ENCODE measurements around the gene ZNF662. TPM values are rescaled to one million over a fixed set of nuclear protein-coding genes. Genes with fewer than 3 reads are reported as not detected.
A peak's percentile ranks its signal among the peaks of the same experiment; 100 is the strongest.

The ZNF662 gene
- total and polyA plus RNA-seq, 2 donors from 2014 or later, result 4.9 to 12.8 TPM

- TF ChIP-seq, protein P1, sequence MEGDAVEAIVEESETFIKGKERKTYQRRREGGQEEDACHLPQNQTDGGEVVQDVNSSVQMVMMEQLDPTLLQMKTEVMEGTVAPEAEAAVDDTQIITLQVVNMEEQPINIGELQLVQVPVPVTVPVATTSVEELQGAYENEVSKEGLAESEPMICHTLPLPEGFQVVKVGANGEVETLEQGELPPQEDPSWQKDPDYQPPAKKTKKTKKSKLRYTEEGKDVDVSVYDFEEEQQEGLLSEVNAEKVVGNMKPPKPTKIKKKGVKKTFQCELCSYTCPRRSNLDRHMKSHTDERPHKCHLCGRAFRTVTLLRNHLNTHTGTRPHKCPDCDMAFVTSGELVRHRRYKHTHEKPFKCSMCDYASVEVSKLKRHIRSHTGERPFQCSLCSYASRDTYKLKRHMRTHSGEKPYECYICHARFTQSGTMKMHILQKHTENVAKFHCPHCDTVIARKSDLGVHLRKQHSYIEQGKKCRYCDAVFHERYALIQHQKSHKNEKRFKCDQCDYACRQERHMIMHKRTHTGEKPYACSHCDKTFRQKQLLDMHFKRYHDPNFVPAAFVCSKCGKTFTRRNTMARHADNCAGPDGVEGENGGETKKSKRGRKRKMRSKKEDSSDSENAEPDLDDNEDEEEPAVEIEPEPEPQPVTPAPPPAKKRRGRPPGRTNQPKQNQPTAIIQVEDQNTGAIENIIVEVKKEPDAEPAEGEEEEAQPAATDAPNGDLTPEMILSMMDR (IDR thresholded peaks at IDR 0.05; ENCODE audit: borderline replicate concordance, extremely low read depth, insufficient read depth), result no peak
- DNase-seq, result no peak
Measured at GRCh38 chr3:42895580-42895868, 10.4 kb upstream of the ZNF662 start.

GRCh38 chr3:42898896-42899675 is 6.9 kb upstream of the ZNF662 start:
- DNase-seq (no peak), FAIRE-seq (no peak)
- Histone ChIP-seq H3K9ac (ENCODE audit: low read length in 3 of 3) (no peak overlapping the region), H3K4me1 (ENCODE audit: control insufficient read depth in 2 of 3, insufficient read depth in 2 of 3, low read depth in 1 of 3, low read length in 3 of 3) (peaks cover 0 to 3% (median 0%) of the 10 kb centered on the region in 3 donors), H3K27ac (ENCODE audit: low read depth in 2 of 2, low read length in 2 of 2) (no peak overlapping the region), H3K4me3 (ENCODE audit: low read length in 3 of 3) (no peak overlapping the region), H3K27me3 (ENCODE audit: control insufficient read depth, insufficient read depth, low read length) (no peaks in the 10 kb centered on the region), H3K9me3 (ENCODE audit: control insufficient read depth in 2 of 3, insufficient read depth in 1 of 3, low read length in 3 of 3) (no peaks in the 10 kb centered on the region), H3K36me3 (ENCODE audit: control insufficient read depth in 2 of 3, insufficient read depth in 3 of 3, low read length in 3 of 3) (no peaks in the 10 kb centered on the region)
- intact Hi-C loops (cut with DNase I), result no loop called here
- TF ChIP-seq, protein P1 (IDR thresholded peaks at IDR 0.05; ENCODE audit: borderline replicate concordance, extremely low read depth, insufficient read depth), result no peak

More at GRCh38 chr3:42895580-42895868, 10.4 kb upstream of the ZNF662 start:
- no peak for FAIRE-seq
- no peak overlapping the region for H3K27ac ChIP-seq (ENCODE audit: low read depth in 2 of 2, low read length in 2 of 2)
- no peaks in the 10 kb centered on the region for H3K27me3 ChIP-seq (ENCODE audit: control insufficient read depth, insufficient read depth, low read length)
- no peak overlapping the region for H3K9ac ChIP-seq (ENCODE audit: low read length in 3 of 3)
- H3K4me3 ChIP-seq (ENCODE audit: low read length in 3 of 3), result no peak overlapping the region
- H3K36me3 ChIP-seq (ENCODE audit: control insufficient read depth in 2 of 3, insufficient read depth in 3 of 3, low read length in 3 of 3), result no peaks in the 10 kb centered on the region
- no peaks in the 10 kb centered on the region for H3K9me3 ChIP-seq (ENCODE audit: control insufficient read depth in 2 of 3, insufficient read depth in 1 of 3, low read length in 3 of 3)
- peaks cover 0 to under 1% (median 0%) of the 10 kb centered on the region in 3 donors for H3K4me1 ChIP-seq (ENCODE audit: control insufficient read depth in 2 of 3, insufficient read depth in 2 of 3, low read depth in 1 of 3, low read length in 3 of 3)
- intact Hi-C loops (cut with DNase I), result no loop called here

GRCh38 chr3:42900226-42901072 is 5.5 kb upstream of the ZNF662 start:
- Histone ChIP-seq H3K4me1 (ENCODE audit: control insufficient read depth in 2 of 3, insufficient read depth in 2 of 3, low read depth in 1 of 3, low read length in 3 of 3) (peaks cover 0 to 4% (median 0%) of the 10 kb centered on the region in 3 donors), H3K9me3 (ENCODE audit: control insufficient read depth in 2 of 3, insufficient read depth in 1 of 3, low read length in 3 of 3) (no peaks in the 10 kb centered on the region), H3K27me3 (ENCODE audit: control insufficient read depth, insufficient read depth, low read length) (no peaks in the 10 kb centered on the region), H3K4me3 (ENCODE audit: low read length in 3 of 3) (no peak overlapping the region), H3K27ac (ENCODE audit: low read depth in 2 of 2, low read length in 2 of 2) (peak overlapping the region in 1 of 2 donors; percentile 12), H3K9ac (ENCODE audit: low read length in 3 of 3) (no peak overlapping the region), H3K36me3 (ENCODE audit: control insufficient read depth in 2 of 3, insufficient read depth in 3 of 3, low read length in 3 of 3) (no peaks in the 10 kb centered on the region)
- TF ChIP-seq, protein P1 (IDR thresholded peaks at IDR 0.05; ENCODE audit: borderline replicate concordance, extremely low read depth, insufficient read depth), result no peak
- DNase-seq, result no peak
- FAIRE-seq, result no peak
- intact Hi-C loops (cut with DNase I), result no loop called here
